Measurements from ENCODE around the gene SFMBT2. TPM values are rescaled to one million over a fixed set of nuclear protein-coding genes. Genes with fewer than 3 reads are reported as not detected.

The SFMBT2 gene
- total RNA-seq, 2 donors from 2014 or later, result 7.9 TPM

DNA sequence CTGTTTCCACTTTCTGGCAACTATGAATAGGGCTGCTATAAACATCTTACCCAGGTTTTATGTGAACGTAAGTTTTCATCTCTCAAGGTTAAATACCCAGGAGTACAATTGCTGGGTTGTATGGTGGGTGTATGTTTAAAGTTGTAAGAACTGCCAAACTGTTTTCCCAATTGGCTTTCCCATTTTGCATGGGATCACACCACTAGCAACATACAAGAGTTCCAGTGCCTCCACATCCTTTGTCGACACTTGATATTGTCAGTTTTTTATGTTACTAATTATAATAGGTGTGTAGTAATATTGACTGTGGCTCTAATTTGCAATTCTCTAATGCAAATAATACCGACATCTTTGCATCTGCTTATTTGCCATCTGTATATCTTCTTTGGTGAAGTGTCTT, 82.9 kb downstream of the SFMBT2 start:
- Histone ChIP-seq H3K27ac (no peak overlapping the region), H3K9me3 (no peaks in the 10 kb centered on the region), H3K36me3 (no peaks in the 10 kb centered on the region), H3K4me1 (no peaks in the 10 kb centered on the region), H3K4me3 (no peak overlapping the region), H3K27me3 (no peaks in the 10 kb centered on the region)
- TF ChIP-seq CTCF (IDR thresholded peaks at IDR 0.05), result no peak
- DNase-seq (ENCODE audit: low spot score), result no peak

DNA sequence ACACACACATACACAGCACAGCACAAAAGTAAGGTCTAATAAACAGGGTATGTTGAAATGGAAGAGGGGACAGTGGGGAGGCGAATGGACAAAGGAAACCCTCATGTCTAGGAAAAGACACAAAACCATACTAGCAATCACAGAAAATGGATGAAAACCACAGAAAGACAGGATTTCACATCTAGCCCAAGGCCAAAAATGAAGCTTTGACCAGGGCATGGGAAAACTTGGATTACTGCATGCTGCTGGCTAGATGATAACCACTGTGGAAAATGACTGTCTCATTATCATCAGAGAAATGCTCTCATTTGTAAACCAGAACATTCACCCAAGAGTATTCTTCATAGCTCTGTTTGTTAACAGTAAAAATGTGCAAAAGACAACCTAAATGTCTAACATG, 88.2 kb downstream of the SFMBT2 start:
- Histone ChIP-seq H3K36me3 (no peaks in the 10 kb centered on the region), H3K4me1 (peaks cover 0 to 27% of the 10 kb centered on the region in 2 donors), H3K27ac (no peak overlapping the region), H3K27me3 (no peaks in the 10 kb centered on the region), H3K9me3 (no peaks in the 10 kb centered on the region), H3K4me3 (no peak overlapping the region)
- no peak for TF ChIP-seq CTCF (IDR thresholded peaks at IDR 0.05)
- no peak for DNase-seq (ENCODE audit: low spot score)

- no peaks in the 10 kb centered on the region for H3K9me3 ChIP-seq
- no peaks in the 10 kb centered on the region for H3K36me3 ChIP-seq
- no peaks in the 10 kb centered on the region for H3K27me3 ChIP-seq
- TF ChIP-seq CTCF (IDR thresholded peaks at IDR 0.05), result no peak
- peaks cover 0 to 27% of the 10 kb centered on the region in 2 donors for H3K4me1 ChIP-seq
- H3K27ac ChIP-seq, result no peak overlapping the region
- no peak overlapping the region for H3K4me3 ChIP-seq
- DNase-seq (ENCODE audit: low spot score), result no peak
Observed at GRCh38 chr10:7320072-7320471, 90.8 kb downstream of the SFMBT2 start.

DNA sequence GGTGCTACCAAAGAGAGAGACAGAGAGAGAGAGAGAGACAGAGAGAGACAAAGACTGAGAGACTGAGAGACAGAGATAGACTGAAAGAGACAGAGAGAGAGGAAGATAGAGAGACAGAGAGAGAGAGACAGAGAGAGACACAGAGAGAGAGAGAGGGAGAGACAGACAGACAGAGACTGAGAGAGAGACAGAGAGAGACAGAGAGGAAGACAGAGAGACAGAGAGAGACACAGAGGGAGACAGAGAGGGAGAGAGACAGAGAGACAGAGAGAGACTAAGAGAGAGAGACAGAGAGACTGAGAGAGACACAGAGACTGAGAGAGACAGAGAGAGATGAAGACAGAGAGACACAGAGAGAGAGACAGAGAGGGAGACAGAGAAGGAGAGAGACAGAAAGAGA, 91.2 kb downstream of the SFMBT2 start:
- no peaks in the 10 kb centered on the region for H3K36me3 ChIP-seq
- H3K9me3 ChIP-seq, result no peaks in the 10 kb centered on the region
- DNase-seq (ENCODE audit: low spot score), result no peak
- H3K27ac ChIP-seq, result no peak overlapping the region
- H3K27me3 ChIP-seq, result no peaks in the 10 kb centered on the region
- H3K4me3 ChIP-seq, result no peak overlapping the region
- TF ChIP-seq CTCF (IDR thresholded peaks at IDR 0.05), result no peak
- H3K4me1 ChIP-seq, result peaks cover 0 to 27% of the 10 kb centered on the region in 2 donors

DNA sequence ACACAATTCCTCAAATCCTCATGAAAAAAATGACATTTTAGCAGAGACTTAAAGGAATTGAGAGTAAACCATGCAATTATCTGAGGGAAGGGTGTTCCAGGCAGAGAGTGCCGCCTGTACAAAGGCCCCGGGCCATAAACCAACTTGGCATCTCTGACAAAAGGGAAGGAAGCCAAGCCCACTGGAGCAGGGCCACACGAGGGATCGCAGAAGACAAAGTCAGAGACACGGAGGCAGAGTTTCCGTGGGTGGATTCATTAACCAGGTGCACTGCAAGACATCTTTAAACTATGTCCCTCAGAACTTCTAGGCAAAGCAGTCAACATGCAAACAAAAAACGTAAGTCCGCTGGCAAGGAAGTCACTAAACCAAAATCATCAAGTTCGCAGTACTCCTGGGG, 92.0 kb downstream of the SFMBT2 start:
- Histone ChIP-seq H3K9me3 (no peaks in the 10 kb centered on the region), H3K36me3 (no peaks in the 10 kb centered on the region), H3K27ac (no peak overlapping the region), H3K27me3 (no peaks in the 10 kb centered on the region), H3K4me3 (no peak overlapping the region), H3K4me1 (peaks cover 0 to 27% of the 10 kb centered on the region in 2 donors)
- TF ChIP-seq CTCF (IDR thresholded peaks at IDR 0.05), result no peak
- DNase-seq (ENCODE audit: low spot score), result no peak

- no peak for DNase-seq (ENCODE audit: low spot score)
- Histone ChIP-seq H3K27ac (no peak overlapping the region), H3K4me1 (peaks cover 0 to 27% of the 10 kb centered on the region in 2 donors), H3K27me3 (no peaks in the 10 kb centered on the region), H3K4me3 (no peak overlapping the region), H3K9me3 (no peaks in the 10 kb centered on the region), H3K36me3 (no peaks in the 10 kb centered on the region)
- no peak for TF ChIP-seq CTCF (IDR thresholded peaks at IDR 0.05)
Observed at GRCh38 chr10:7317786-7318446, 92.9 kb downstream of the SFMBT2 start.

Measured in right atrium auricular region (tissue), 2 donors.